ENCODE results near the gene FES.

- TF ChIP-seq CTCF (conservative IDR thresholded peaks at IDR 0.05; ENCODE audit: low read length) (no peak), EZH2phosphoT487 (IDR thresholded peaks at IDR 0.05; ENCODE audit: borderline replicate concordance, low read depth, low read length) (no peak)
Measured at GRCh38 chr15:90845201-90845949, 38.9 kb upstream of the FES start.

Data from OCI-LY7 (cell line).